ENCODE measurements around the gene GSPT2. TPM values are rescaled to one million over a fixed set of nuclear protein-coding genes. Genes with fewer than 3 reads are reported as not detected.

Gene GSPT2
- polyA plus RNA-seq, 1 experiment: 2.6 TPM

DNA sequence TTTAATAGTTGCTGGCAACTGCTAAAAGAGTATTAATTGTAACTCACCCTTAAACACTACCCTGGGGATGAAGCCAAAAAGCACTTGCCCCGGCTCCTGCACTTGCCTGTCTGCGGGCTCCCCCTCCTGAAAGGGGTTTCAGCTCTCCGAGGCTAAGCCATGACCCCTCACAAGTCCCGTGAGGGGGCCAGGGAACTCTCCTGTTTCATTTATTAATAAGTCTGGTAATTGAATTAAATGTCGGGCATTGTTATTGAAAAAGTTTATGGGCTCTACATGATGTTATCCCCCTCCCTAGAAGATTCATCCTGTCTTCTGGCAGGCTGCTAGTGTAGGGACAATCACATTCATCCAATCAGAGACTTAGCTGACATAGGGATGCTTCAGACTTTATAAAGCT lies 23.3 kb downstream of the GSPT2 start:
- ChIA-PET POLR2A (no interaction called here), CTCF (no interaction called here)
- Histone ChIP-seq H3K4me3 (ENCODE audit: low read depth, low read length) (no peak overlapping the region), H3K36me3 (ENCODE audit: control insufficient read depth, insufficient read depth, low read length) (no peaks in the 10 kb centered on the region), H3K27me3 (ENCODE audit: control insufficient read depth, insufficient read depth, low read length) (no peaks in the 10 kb centered on the region)
- TF ChIP-seq, protein P1, sequence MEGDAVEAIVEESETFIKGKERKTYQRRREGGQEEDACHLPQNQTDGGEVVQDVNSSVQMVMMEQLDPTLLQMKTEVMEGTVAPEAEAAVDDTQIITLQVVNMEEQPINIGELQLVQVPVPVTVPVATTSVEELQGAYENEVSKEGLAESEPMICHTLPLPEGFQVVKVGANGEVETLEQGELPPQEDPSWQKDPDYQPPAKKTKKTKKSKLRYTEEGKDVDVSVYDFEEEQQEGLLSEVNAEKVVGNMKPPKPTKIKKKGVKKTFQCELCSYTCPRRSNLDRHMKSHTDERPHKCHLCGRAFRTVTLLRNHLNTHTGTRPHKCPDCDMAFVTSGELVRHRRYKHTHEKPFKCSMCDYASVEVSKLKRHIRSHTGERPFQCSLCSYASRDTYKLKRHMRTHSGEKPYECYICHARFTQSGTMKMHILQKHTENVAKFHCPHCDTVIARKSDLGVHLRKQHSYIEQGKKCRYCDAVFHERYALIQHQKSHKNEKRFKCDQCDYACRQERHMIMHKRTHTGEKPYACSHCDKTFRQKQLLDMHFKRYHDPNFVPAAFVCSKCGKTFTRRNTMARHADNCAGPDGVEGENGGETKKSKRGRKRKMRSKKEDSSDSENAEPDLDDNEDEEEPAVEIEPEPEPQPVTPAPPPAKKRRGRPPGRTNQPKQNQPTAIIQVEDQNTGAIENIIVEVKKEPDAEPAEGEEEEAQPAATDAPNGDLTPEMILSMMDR (IDR thresholded peaks at IDR 0.05; ENCODE audit: insufficient read depth, low read depth, low read length): no peak
- no peak for DNase-seq (ENCODE audit: low read depth)

DNA sequence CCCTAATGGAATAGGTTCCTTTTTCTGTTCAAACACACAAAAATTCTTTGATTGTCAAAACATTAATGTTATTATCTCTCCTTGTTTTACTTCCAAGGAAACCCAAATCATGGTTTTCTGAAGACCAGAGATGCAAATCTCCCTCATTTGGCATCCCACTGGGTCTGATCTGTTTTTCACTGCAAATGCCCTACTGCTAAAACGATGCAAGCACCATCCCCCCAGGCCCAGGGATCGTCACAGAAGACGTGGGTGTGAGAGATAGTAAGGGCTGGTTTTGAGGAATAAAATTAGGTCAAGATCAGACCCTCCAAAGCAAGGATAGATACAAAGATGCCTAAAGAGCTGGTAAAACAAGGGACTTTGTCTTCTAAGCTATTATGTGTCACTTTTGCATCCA lies 33.6 kb downstream of the GSPT2 start:
- TF ChIP-seq, protein P1 (IDR thresholded peaks at IDR 0.05; ENCODE audit: insufficient read depth, low read depth, low read length): no peak
- no peak for DNase-seq (ENCODE audit: low read depth)
- Histone ChIP-seq H3K36me3 (ENCODE audit: control insufficient read depth, insufficient read depth, low read length) (no peaks in the 10 kb centered on the region), H3K4me3 (ENCODE audit: low read depth, low read length) (no peak overlapping the region), H3K27me3 (ENCODE audit: control insufficient read depth, insufficient read depth, low read length) (no peaks in the 10 kb centered on the region)
- POLR2A ChIA-PET: no interaction called here
- CTCF ChIA-PET: no interaction called here

DNA sequence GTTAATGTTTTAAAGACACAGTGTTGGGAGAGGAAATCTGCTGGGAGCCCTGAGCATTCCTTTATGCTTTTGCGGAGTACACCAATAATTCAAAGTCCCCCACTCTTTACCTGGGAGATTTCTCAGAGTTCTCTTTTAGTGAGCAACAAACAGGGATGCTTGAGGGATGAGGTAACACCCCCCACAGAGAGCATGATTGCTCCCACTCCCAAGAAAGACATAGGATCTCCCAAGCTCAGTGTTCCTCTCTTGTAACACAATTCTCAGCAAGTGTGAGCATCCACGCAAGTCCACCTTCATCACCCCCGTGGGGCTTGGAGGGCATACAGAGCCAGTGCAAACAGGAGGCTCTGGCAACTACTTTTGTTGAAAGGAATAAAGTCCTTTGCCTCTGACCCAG lies 36.1 kb downstream of the GSPT2 start:
- Histone ChIP-seq H3K36me3 (ENCODE audit: control insufficient read depth, insufficient read depth, low read length) (no peaks in the 10 kb centered on the region), H3K4me3 (ENCODE audit: low read depth, low read length) (no peak overlapping the region), H3K27me3 (ENCODE audit: control insufficient read depth, insufficient read depth, low read length) (no peaks in the 10 kb centered on the region)
- POLR2A ChIA-PET: no interaction called here
- CTCF ChIA-PET: no interaction called here
- no peak for DNase-seq (ENCODE audit: low read depth)
- TF ChIP-seq, protein P1 (IDR thresholded peaks at IDR 0.05; ENCODE audit: insufficient read depth, low read depth, low read length): no peak

DNA sequence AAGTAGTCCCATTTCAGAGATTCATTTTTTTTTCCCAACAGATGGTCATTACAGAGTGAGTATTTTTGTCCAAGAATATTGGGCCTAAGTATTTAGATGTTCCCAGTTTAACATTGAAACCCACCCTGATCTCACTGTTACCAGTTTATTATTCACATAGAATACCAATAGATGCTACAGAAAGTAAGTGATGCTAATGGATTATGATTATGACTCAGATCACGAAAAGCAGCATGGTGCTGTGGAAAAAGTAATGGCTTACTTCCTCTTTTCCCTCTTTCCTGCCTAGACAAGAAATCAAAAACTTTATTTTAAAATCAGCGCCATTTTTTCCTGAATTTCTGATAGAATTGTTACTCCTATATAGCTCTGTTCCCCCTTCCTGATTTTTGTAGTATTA lies 51.9 kb downstream of the GSPT2 start:
- TF ChIP-seq, protein P1 (IDR thresholded peaks at IDR 0.05; ENCODE audit: insufficient read depth, low read depth, low read length): no peak
- H3K36me3 ChIP-seq (ENCODE audit: control insufficient read depth, insufficient read depth, low read length): no peaks in the 10 kb centered on the region
- CTCF ChIA-PET: no interaction called here

More for the DNA sequence above, 51.9 kb downstream of the GSPT2 start:
- POLR2A ChIA-PET: no interaction called here
- Histone ChIP-seq H3K4me3 (ENCODE audit: low read depth, low read length) (no peak overlapping the region), H3K27me3 (ENCODE audit: control insufficient read depth, insufficient read depth, low read length) (no peaks in the 10 kb centered on the region)
- DNase-seq (ENCODE audit: low read depth): no peak

Other genes starting within 250 kb of the GSPT2 start
- gene NUDT11, start 246.8 kb upstream of the GSPT2 start, polyA plus RNA-seq (2011; rRNA removed): 5.6 and 7.7 TPM in 2 replicates
- not detected in 2 replicates for gene CENPVL3, start 124.5 kb upstream of the GSPT2 start, polyA plus RNA-seq (2011; rRNA removed)
- not detected in 2 replicates for gene CENPVL2, start 60.6 kb upstream of the GSPT2 start, polyA plus RNA-seq (2011; rRNA removed)
- gene CENPVL1, start 32.9 kb upstream of the GSPT2 start, polyA plus RNA-seq (2011; rRNA removed): not detected in 2 replicates
- 328 and 428 TPM in 2 replicates for gene MAGED1, start 150.2 kb downstream of the GSPT2 start, polyA plus RNA-seq (2011; rRNA removed)